Activated CD4-positive, alpha-beta T cell treated with anti-CD3 and anti-CD28 coated beads for 4 hours (primary cell): ENCODE data around the gene SORBS2.
"Not testable (repeated sequence)": the region's sequence is repeated elsewhere in the genome, so short reads cannot be mapped to it uniquely, and the experiment has no call there.

Source experiments
- DNase-seq, 2 donors: peaks; one replicate each; pipeline ENCODE4 v3.0.0-alpha.2; 2020

SORBS2 gene, protein sequence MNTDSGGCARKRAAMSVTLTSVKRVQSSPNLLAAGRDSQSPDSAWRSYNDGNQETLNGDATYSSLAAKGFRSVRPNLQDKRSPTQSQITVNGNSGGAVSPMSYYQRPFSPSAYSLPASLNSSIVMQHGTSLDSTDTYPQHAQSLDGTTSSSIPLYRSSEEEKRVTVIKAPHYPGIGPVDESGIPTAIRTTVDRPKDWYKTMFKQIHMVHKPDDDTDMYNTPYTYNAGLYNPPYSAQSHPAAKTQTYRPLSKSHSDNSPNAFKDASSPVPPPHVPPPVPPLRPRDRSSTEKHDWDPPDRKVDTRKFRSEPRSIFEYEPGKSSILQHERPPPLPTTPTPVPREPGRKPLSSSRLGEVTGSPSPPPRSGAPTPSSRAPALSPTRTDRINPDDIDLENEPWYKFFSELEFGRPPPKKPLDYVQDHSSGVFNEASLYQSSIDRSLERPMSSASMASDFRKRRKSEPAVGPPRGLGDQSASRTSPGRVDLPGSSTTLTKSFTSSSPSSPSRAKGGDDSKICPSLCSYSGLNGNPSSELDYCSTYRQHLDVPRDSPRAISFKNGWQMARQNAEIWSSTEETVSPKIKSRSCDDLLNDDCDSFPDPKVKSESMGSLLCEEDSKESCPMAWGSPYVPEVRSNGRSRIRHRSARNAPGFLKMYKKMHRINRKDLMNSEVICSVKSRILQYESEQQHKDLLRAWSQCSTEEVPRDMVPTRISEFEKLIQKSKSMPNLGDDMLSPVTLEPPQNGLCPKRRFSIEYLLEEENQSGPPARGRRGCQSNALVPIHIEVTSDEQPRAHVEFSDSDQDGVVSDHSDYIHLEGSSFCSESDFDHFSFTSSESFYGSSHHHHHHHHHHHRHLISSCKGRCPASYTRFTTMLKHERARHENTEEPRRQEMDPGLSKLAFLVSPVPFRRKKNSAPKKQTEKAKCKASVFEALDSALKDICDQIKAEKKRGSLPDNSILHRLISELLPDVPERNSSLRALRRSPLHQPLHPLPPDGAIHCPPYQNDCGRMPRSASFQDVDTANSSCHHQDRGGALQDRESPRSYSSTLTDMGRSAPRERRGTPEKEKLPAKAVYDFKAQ (N-terminal part only)

GRCh38 chr4:185811509-185812364 lies at the start of gene SORBS2:
Gene SORBS2 (minus strand): TSS chr4:185812194. CDS start chr4:185690571, 121,623 bp downstream.
- DNase-seq: no peak

- DNase-seq: no peak
Measured at GRCh38 chr4:185859111-185859510, 47.1 kb upstream of the SORBS2 start.

DNA sequence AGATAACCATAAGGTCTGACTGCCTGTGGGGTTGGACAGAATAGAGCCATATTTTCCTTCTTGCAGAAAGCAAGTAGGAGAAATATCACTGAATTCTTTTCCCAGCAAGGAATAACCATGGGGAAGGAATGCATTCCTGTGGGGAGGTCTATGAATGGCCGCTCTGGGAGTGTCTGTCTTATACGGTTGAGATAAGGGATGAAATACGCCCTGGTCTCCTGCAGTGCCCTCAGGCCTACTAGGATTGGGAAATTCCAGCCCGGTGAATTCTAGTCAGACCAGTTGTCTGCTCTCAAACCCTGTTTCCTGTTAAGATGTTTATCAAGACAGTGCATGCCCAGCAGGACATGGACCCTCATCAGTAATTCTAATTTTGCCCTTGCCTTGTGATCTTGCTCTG lies 45.6 kb upstream of the SORBS2 start:
- not testable (repeated sequence) for DNase-seq

- DNase-seq: no peak
Measured at GRCh38 chr4:185853841-185854240, 41.8 kb upstream of the SORBS2 start.

DNA sequence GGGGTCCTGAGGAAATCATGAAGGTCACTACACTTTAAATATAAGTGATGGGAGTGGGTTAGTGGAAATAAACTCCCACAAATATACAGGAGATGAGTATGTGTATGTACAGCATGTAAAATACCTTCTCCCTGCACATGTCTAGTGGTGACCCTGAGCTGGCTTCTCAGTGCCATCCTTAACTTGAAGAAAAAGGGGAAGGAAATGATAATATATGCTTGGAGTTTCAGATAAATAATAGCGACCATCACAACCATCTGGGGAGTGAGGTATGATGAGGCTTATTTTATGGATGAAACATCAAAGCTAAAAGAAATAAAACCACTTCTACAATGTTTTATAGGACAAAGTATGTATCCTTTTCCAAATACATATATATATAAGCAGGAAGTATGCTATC lies 41.0 kb upstream of the SORBS2 start:
- no peak for DNase-seq

DNA sequence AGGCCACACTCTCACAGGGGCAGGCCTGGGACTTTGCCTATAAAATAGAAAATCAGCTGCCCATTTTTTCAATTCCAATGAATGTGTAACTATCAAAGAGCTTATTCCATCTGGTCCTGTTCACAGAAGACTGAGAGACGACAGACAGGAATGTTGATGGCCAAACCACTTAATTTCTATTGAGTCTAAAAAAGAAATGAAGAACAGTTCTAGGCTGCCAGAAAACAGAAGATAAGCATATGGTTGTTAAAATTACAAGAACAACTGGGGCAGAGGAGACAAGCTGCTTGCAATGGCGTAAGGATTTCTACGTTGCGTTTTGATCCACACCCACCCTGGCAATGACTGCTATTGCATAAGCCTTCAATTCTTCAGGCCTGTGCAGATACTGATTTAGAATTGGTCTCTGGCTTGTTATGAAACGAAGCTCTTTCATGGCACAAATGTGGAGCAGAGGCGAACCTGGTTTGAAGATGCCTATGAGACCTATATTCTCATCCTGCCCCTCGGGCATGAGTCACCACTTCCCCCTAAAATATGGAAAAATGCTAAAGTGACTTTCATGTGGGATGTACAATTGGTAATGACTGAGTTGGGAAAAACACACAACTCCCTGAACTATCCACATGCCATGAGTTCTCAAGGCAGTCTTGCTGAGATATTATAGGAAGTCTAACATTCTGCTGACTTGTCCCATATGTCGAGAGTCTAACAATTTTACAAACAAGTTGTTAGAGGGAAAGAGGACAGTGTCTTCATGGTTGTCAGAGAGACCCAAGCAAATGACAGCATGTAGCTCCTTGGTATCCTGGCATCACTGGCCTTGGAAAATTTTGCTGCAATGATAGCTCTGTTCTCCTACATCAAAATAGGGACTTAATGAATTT lies 37.9 kb upstream of the SORBS2 start:
- no peak for DNase-seq

DNA sequence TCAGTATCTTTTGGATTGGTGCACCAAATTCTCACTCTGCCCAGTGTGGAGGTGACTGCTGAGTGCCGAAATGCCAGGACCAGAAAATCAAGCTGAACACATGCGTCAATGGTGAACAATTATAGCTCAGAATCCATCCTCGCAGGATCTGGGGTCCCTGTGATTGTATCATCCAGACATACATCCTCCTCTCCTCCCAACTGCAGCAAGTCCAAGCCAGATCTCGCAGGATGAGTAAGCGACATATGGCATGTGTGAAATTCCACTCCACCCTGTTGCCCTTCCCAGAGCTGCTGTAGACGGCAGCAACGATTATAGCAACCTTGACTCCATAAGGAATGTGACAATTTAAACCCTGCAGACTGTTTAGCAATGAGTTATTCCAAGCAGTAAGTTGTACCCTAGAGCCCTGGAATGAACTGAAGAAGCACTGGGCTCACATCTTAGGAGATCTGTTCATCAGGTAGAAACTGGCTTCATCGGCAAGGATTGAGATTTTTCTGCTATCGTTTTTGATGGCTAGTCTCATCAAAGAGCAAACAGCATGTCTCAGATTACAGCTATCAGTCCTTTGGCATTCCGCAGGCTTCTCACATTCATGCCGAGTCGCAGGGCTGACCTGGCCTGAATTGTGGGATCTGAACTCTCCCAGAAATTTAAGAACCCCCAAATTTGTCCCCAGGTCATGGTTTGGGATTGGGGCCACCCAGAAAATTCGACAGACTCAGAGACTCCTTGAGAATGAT lies 35.5 kb upstream of the SORBS2 start:
- no peak for DNase-seq

DNA sequence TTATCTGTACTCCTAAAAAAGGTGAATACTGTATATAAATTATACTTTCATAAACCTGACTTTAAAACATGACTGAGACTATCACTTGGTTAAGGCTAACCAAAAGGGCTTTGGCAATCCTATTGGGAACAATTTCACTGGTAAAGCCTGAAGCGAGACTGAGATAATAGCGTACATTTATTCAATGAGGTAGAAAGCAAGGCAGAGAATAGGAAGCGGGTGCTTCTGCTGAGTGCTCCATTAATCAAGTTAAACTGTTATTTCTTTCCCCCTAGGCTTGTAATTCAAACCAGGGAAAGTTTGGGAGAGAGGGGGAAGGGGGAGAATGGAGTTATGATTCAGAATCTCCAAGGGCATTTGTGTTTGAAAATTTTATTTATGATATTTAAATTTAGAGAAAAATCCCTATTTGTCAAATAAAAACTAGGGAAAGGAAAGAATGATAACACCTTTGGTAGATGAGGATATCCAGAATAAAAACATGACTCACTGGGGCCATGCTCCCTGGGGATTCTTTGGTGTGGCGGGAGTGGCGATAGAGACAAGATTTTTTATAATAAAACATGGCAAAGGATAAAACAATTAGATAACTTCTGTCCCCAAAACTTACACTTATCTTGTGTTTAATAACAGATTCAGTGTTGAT lies 34.6 kb upstream of the SORBS2 start:
- no peak for DNase-seq

GRCh38 chr4:185845966-185846365 lies 34.0 kb upstream of the SORBS2 start:
- DNase-seq: no peak

GRCh38 chr4:185841451-185841850 lies 29.5 kb upstream of the SORBS2 start:
- DNase-seq: no peak

DNA sequence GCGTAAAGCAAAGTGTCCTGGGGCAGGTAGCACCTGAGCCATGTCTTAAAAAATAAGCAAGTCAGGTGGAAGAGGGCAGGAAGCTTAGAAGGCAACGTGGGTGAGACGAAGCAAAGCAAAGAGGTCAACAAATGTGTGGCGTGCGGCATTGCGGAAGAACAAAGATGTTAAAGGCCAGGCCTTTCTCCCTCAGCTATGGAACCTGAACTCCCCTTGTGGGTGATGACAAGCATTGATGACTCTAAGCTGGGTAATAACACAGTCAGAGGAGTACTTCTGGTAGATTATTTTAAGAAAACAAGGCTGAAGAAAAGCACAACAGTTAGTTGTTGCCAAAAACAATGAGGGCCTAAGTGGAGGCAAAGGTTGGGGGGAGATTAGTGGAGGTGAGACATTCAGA lies 29.0 kb upstream of the SORBS2 start:
- DNase-seq: no peak

DNA sequence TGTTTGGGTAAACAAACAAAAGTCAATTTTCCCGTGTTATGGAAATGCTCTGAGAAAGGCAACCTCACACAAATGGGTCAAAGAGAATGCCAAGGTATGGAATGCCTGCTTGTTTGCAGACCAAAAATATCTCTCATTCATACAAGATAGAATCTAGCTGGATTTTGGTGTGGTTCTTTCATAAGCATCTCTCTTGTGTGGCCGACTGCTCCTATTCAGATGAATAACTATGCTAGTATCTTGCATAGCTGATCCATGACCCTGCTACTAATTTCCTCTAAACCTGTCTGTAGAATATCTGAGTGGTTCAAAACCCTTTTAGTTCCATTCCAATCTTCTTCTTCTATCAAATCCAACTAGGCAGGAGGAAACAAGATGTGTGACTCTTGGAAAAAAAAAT lies 28.2 kb upstream of the SORBS2 start:
- DNase-seq: no peak

GRCh38 chr4:185839770-185840169 lies 27.8 kb upstream of the SORBS2 start:
- DNase-seq: no peak

GRCh38 chr4:185839194-185839712 lies 27.3 kb upstream of the SORBS2 start:
- no peak for DNase-seq

GRCh38 chr4:185838514-185839193 lies 26.7 kb upstream of the SORBS2 start:
- DNase-seq: no peak

GRCh38 chr4:185838104-185838452 lies 26.1 kb upstream of the SORBS2 start:
- DNase-seq: no peak

- no peak for DNase-seq
Measured at GRCh38 chr4:185837415-185838103, 25.6 kb upstream of the SORBS2 start.

DNA sequence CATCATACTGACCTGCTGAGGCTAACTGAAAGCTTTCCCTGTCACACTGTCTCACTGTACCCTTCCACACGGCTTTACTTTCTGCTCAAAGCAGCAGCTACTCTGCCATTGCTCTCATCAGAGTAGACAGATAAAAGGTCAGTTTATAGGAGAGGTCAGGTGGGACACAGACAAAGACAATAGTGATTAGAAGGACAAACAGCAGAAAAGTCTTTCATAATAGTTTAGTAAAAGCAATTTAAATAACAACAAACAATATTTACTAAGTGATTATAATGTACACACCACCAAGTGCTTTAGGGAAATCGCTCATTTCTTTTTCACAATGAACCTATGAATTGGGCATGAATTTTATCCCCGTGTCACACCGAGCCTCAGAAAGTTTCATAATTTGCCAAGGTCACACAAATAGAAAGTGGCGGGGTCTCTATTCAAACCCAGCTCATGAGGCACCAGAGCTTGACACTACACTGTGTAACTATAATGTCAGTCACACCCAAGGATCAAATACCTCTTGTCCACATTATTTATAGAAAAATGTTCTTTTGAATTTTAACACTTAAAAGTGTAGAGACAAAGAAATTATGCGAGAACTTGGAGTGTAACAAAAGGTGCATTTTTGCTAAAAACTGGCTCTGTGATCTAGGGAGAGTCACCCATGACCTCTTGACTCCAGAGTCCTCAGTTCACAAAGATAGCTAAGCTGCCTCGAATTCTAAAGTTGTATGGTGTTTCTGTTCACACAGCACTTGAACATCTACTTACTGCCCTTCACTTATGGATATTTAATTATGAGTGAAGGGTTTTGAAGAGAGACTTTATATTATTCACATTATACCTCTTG lies 24.5 kb upstream of the SORBS2 start:
- no peak for DNase-seq
